Measurements from ENCODE around the gene JARID2. TPM values are rescaled to one million over a fixed set of nuclear protein-coding genes. Genes with fewer than 3 reads are reported as not detected.

Gene JARID2
- total RNA-seq, 1 donor from 2014 or later = 38.9 TPM

DNA sequence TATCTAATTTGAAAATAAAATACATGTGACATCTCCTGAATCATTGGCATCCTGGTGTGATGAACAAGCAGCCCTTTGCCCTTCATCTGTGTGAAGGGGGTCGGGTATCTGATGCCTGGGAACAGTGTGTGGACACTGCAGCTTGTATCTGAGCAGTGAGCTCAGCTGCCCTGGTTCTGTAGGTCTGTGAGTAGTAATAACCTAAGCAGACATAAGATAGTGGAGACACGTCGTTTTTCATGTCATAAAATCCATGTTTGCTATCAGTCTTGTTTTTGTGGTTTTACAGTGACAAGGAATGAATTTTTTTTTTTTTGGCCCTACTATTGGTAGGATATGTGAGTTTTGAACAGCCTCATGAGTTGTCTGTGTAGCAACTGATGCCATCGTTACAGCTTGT lies 133.0 kb downstream of the JARID2 start:
- Histone ChIP-seq H3K9ac (no peak overlapping the region), H3K4me2 (no peak overlapping the region), H3K9me3 (ENCODE audit: low read depth) (no peaks in the 10 kb centered on the region), H4K20me1 (ENCODE audit: low read depth) (peaks cover 73% of the 10 kb centered on the region), H2AFZ (replicated peaks) (no peak overlapping the region), H3K27me3 (no peaks in the 10 kb centered on the region), H3K4me3 (no peak overlapping the region), H3K27ac (no peak overlapping the region), H3K36me3 (no peaks in the 10 kb centered on the region), H3K4me1 (peaks cover 8% of the 10 kb centered on the region), H3F3A (ENCODE audit: low read depth) (no peaks in the 10 kb centered on the region), H3K79me2 (ENCODE audit: low read depth) (peaks cover 100% of the 10 kb centered on the region)
- H3K4me1 Mint-ChIP-seq = peaks cover 49% of the 10 kb centered on the region
- H3K36me3 Mint-ChIP-seq = peaks cover 17% of the 10 kb centered on the region
- DNase-seq (ENCODE audit: low spot score) = no peak
- TF ChIP-seq EZH2 (IDR thresholded peaks at IDR 0.05) = no peak
- TF ChIP-seq, protein P1, sequence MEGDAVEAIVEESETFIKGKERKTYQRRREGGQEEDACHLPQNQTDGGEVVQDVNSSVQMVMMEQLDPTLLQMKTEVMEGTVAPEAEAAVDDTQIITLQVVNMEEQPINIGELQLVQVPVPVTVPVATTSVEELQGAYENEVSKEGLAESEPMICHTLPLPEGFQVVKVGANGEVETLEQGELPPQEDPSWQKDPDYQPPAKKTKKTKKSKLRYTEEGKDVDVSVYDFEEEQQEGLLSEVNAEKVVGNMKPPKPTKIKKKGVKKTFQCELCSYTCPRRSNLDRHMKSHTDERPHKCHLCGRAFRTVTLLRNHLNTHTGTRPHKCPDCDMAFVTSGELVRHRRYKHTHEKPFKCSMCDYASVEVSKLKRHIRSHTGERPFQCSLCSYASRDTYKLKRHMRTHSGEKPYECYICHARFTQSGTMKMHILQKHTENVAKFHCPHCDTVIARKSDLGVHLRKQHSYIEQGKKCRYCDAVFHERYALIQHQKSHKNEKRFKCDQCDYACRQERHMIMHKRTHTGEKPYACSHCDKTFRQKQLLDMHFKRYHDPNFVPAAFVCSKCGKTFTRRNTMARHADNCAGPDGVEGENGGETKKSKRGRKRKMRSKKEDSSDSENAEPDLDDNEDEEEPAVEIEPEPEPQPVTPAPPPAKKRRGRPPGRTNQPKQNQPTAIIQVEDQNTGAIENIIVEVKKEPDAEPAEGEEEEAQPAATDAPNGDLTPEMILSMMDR (IDR thresholded peaks at IDR 0.05) = no peak
- no peak for TF ChIP-seq EZH2phosphoT487 (IDR thresholded peaks at IDR 0.05)
- peak overlapping the region; percentile 72 for H3K27ac Mint-ChIP-seq
- H3K27me3 Mint-ChIP-seq (ENCODE audit: insufficient read depth, low read depth) = peaks cover 3% of the 10 kb centered on the region
- peaks cover 3% of the 10 kb centered on the region for H3K9me3 Mint-ChIP-seq
- H3K4me3 Mint-ChIP-seq = no peak overlapping the region

DNA sequence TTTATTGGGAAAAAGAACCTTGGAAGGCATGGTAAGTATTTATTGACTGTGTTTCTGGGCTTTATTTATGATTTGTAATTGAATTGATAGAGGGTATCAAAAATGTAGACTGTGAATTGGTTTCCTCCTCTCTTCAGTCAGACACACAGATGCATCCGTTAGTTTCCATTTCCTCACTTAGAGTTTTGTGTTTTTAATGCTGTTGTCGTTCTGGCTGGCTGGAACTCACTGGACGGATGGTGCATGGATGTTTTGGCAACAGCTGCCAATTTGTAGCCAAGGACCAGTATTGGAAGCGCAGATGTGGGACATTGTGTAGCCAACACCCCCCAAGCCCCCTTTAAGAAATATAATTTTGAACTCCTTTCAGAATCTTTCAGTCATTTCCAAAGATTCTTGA lies 134.5 kb downstream of the JARID2 start:
- H3K9me3 Mint-ChIP-seq = peaks cover 3% of the 10 kb centered on the region
- no peak overlapping the region for H3K4me3 ChIP-seq
- peaks cover 15% of the 10 kb centered on the region for H3K36me3 Mint-ChIP-seq
- H3F3A ChIP-seq (ENCODE audit: low read depth) = no peaks in the 10 kb centered on the region
- no peak overlapping the region for H3K4me2 ChIP-seq
- peaks cover 23% of the 10 kb centered on the region for H3K4me1 ChIP-seq
- H4K20me1 ChIP-seq (ENCODE audit: low read depth) = peaks cover 74% of the 10 kb centered on the region
- peaks cover 57% of the 10 kb centered on the region for H3K4me1 Mint-ChIP-seq
- H3K27ac ChIP-seq = no peak overlapping the region
- H3K36me3 ChIP-seq = no peaks in the 10 kb centered on the region
- H3K79me2 ChIP-seq (ENCODE audit: low read depth) = peaks cover 100% of the 10 kb centered on the region
- TF ChIP-seq EZH2 (IDR thresholded peaks at IDR 0.05) (no peak), EZH2phosphoT487 (IDR thresholded peaks at IDR 0.05) (no peak)
- TF ChIP-seq, protein P1 (IDR thresholded peaks at IDR 0.05) = no peak
- no peaks in the 10 kb centered on the region for H3K9me3 ChIP-seq (ENCODE audit: low read depth)
- DNase-seq (ENCODE audit: low spot score) = no peak
- H3K27ac Mint-ChIP-seq = no peak overlapping the region
- H3K27me3 ChIP-seq = no peaks in the 10 kb centered on the region
- no peak overlapping the region for H3K4me3 Mint-ChIP-seq
- peaks cover 3% of the 10 kb centered on the region for H3K27me3 Mint-ChIP-seq (ENCODE audit: insufficient read depth, low read depth)
- H2AFZ ChIP-seq (replicated peaks) = no peak overlapping the region
- no peak overlapping the region for H3K9ac ChIP-seq

DNA sequence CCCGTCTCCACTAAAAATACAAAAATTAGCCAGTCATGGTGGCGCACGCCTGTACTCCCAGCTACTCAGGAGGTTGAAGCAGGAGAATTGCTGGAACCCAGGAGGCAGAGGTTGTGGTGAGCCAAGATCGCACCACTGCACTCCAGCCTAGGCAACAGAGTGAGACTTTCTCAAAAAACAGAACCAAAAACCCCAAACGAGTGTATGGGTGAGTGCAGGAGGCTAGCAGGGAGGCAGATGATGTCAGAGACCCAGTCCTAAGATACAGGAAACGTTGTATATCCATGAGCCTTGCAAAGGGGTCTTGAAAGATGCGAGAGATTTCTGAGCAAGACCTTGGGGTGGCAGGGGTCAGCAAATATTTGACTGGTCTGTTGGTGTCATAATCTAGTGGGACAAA lies 136.2 kb downstream of the JARID2 start:
- Histone ChIP-seq H3K9me3 (ENCODE audit: low read depth) (no peaks in the 10 kb centered on the region), H3K4me3 (no peak overlapping the region), H3K4me1 (peaks cover 25% of the 10 kb centered on the region), H4K20me1 (ENCODE audit: low read depth) (peaks cover 84% of the 10 kb centered on the region), H3F3A (ENCODE audit: low read depth) (no peaks in the 10 kb centered on the region), H3K36me3 (no peaks in the 10 kb centered on the region), H2AFZ (replicated peaks) (no peak overlapping the region), H3K79me2 (ENCODE audit: low read depth) (peaks cover 100% of the 10 kb centered on the region), H3K27ac (no peak overlapping the region), H3K4me2 (no peak overlapping the region), H3K9ac (no peak overlapping the region), H3K27me3 (no peaks in the 10 kb centered on the region)
- H3K4me3 Mint-ChIP-seq = no peak overlapping the region
- H3K36me3 Mint-ChIP-seq = peaks cover 8% of the 10 kb centered on the region
- TF ChIP-seq EZH2 (IDR thresholded peaks at IDR 0.05) (no peak), EZH2phosphoT487 (IDR thresholded peaks at IDR 0.05) (no peak)
- TF ChIP-seq, protein P1 (IDR thresholded peaks at IDR 0.05) = no peak
- H3K4me1 Mint-ChIP-seq = peaks cover 66% of the 10 kb centered on the region
- no peak for DNase-seq (ENCODE audit: low spot score)
- H3K27ac Mint-ChIP-seq = no peak overlapping the region
- H3K27me3 Mint-ChIP-seq (ENCODE audit: insufficient read depth, low read depth) = peaks cover 2% of the 10 kb centered on the region
- H3K9me3 Mint-ChIP-seq = peaks cover under 1% of the 10 kb centered on the region
